Keratinocyte (primary cell): ENCODE results near the gene ZNF451.

Experiments used
- CTCF ChIP-seq, 3 experiments: IDR thresholded peaks in 1 of 3; conservative IDR thresholded peaks in 1 of 3; optimal IDR thresholded peaks in 1 of 3; 2 replicates in 2 of 3; 3 replicates in 1 of 3; pipeline versions ENCODE3 to v1.5.1; 2011; ENCODE audit warnings: low read length in 3 of 3, mild to moderate bottlenecking in 3 of 3, moderate library complexity in 2 of 3, control low read depth in 1 of 3, inconsistent platforms in 1 of 3; ENCODE audit not compliant: insufficient read depth in 2 of 3; ENCODE audit errors: extremely low read depth in 1 of 3
- EZH2 ChIP-seq: IDR thresholded peaks from one replicate; pipeline ENCODE4 v1.6.1; 2012; ENCODE audit warnings: inconsistent platforms, mild to moderate bottlenecking, low read length, moderate library complexity

GRCh38 chr6:57102976-57103375, 13.0 kb downstream of the ZNF451 start:
- TF ChIP-seq CTCF (optimal IDR thresholded peaks at IDR 0.05 in 1 of 3, IDR thresholded peaks at IDR 0.05 in 1 of 3, conservative IDR thresholded peaks at IDR 0.05 in 1 of 3; ENCODE audit: extremely low read depth in 1 of 3, insufficient read depth in 2 of 3, low read length in 3 of 3) (no peak), EZH2 (no peak)
